OCI-LY1 (cell line): ENCODE measurements around the gene SLC39A13.

Experiments
- H2AFZ ChIP-seq: fragments of 200-600 bp; sonication (generic), shearing (Covaris generic); 2 replicates; pipeline ENCODE4 v1.6.0; 2014; ENCODE audit warnings: antibody characterized with exemption, mild to moderate bottlenecking, low read length
- H3F3A ChIP-seq: fragments of 200-600 bp; sonication (generic), shearing (Covaris generic); 2 replicates; pipeline ENCODE4 v1.6.0; 2014; ENCODE audit warnings: mild to moderate bottlenecking, antibody characterized with exemption, low read length, moderate library complexity; ENCODE audit not compliant: insufficient read depth
- H3K27ac ChIP-seq: fragments of 200-600 bp; sonication (generic); 2 replicates; pipeline ENCODE4 v1.5.1; 2014; ENCODE audit warnings: low read length, mixed run types, mild to moderate bottlenecking, low read depth; ENCODE audit not compliant: poor library complexity, severe bottlenecking
- H3K27me3 ChIP-seq: fragments of 200-600 bp; sonication (generic); 2 replicates; pipeline ENCODE4 v1.6.0; 2014; ENCODE audit warnings: antibody characterized with exemption, mild to moderate bottlenecking, low read length, moderate library complexity; ENCODE audit not compliant: insufficient read depth
- H3K36me3 ChIP-seq: fragments of 200-600 bp; sonication (generic); 2 replicates; pipeline ENCODE4 v1.6.1; 2014; ENCODE audit warnings: mild to moderate bottlenecking, antibody characterized with exemption, low read length, moderate library complexity, mixed read lengths; ENCODE audit not compliant: insufficient read depth
- H3K4me1 ChIP-seq: fragments of 200-600 bp; sonication (generic); 2 replicates; pipeline ENCODE4 v1.5.1; 2014; ENCODE audit warnings: mild to moderate bottlenecking, low read length, moderate library complexity; ENCODE audit not compliant: insufficient read depth, severe bottlenecking
- H3K4me2 ChIP-seq: fragments of 200-600 bp; sonication (generic), shearing (Covaris generic); 2 replicates; pipeline ENCODE4 v1.6.1; 2014; ENCODE audit warnings: low read length
- H3K4me3 ChIP-seq: fragments of 200-600 bp; sonication (generic); 2 replicates; pipeline ENCODE4 v1.5.1; 2014; ENCODE audit warnings: low read length, low read depth, mild to moderate bottlenecking, mixed read lengths; ENCODE audit not compliant: poor library complexity, severe bottlenecking
- H3K79me2 ChIP-seq: fragments of 200-600 bp; shearing (Covaris generic); 2 replicates; pipeline ENCODE4 v1.6.1; 2016; ENCODE audit warnings: mixed run types, low read length, mixed read lengths; ENCODE audit not compliant: insufficient read depth
- H3K9ac ChIP-seq: fragments of 200-600 bp; sonication (generic), shearing (Covaris generic); 2 replicates; pipeline ENCODE4 v1.6.1; 2014; ENCODE audit warnings: mild to moderate bottlenecking, low read length, mixed read lengths
- H3K9me2 ChIP-seq: fragments of 200-600 bp; sonication (generic), shearing (Covaris generic); 2 replicates; pipeline ENCODE4 v1.6.1; 2014; ENCODE audit warnings: low read depth, mild to moderate bottlenecking, low read length, mixed read lengths
- H3K9me3 ChIP-seq: fragments of 200-600 bp; shearing (Covaris generic); 2 replicates; pipeline ENCODE4 v1.6.1; 2014; ENCODE audit warnings: low read length, mixed read lengths
- H4K20me1 ChIP-seq: fragments of 200-600 bp; sonication (generic), shearing (Covaris generic); 2 replicates; pipeline ENCODE4 v1.6.0; 2016; ENCODE audit warnings: mild to moderate bottlenecking, low read length; ENCODE audit not compliant: insufficient read depth
- CTCF ChIP-seq: fragments of 200-600 bp; sonication (generic), shearing (Covaris generic); IDR thresholded peaks from 2 replicates; pipeline ENCODE4 v1.5.1; 2017; ENCODE audit warnings: mild to moderate bottlenecking, antibody characterized with exemption, low read length, moderate library complexity, mixed read lengths
- EZH2 ChIP-seq: fragments of 200-600 bp; sonication (generic), shearing (Covaris generic); IDR thresholded peaks from 2 replicates; pipeline ENCODE4 v1.8.0; 2017; ENCODE audit warnings: borderline replicate concordance, mixed run types, mild to moderate bottlenecking, antibody characterized with exemption, low read length, moderate library complexity, mixed read lengths

SLC39A13 gene

DNA sequence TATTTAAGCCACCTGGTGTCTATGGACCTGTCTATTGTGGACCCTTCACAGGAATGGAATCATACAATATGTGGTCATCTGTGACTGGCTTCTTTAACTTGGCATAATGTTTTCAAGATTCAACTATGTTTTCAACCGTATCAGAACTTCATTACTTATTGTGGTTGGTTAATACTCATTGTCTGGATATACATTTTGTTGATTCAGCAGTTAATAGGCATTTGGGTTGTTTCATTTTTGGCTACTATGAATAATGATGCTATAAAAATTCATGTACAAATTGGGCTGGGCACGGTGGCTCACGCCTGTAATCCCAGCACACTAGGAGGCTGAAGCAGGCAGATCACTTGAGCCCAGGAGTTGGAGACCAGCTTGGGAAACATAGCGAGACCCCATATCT, 43.0 kb downstream of the SLC39A13 start:
- Histone ChIP-seq H3K4me1 (no peaks in the 10 kb centered on the region), H3K79me2 (no peaks in the 10 kb centered on the region), H3K4me2 (no peak overlapping the region), H3K9me2 (no peaks in the 10 kb centered on the region), H3K27me3 (no peaks in the 10 kb centered on the region), H3K36me3 (no peaks in the 10 kb centered on the region), H3K27ac (no peak overlapping the region), H3F3A (no peaks in the 10 kb centered on the region), H4K20me1 (no peaks in the 10 kb centered on the region), H3K9me3 (no peaks in the 10 kb centered on the region), H3K4me3 (no peak overlapping the region), H2AFZ (no peak overlapping the region), H3K9ac (no peak overlapping the region)
- no peak for TF ChIP-seq CTCF

GRCh38 chr11:47451990-47452389, 43.6 kb downstream of the SLC39A13 start:
- H3K9ac ChIP-seq: no peak overlapping the region
- no peaks in the 10 kb centered on the region for H3F3A ChIP-seq

DNA sequence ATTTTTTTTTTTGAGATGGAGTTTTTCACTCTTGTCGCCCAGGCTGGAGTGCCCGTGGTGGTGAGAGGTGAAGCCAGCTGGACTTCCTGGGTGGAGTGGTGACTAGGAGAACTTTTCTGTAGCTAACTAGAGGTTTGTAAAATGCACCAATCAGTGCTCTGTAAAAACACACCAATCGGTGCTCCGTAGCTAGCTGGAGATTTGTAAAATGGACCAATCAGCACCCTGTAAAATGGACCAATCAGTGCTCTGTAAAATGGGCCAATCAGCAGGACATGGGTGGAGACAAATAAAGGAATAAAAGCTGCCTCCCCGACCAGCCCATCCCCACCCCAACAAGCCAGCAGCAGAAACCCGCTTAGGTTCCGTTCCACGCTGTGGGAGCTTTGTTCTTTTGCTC, 45.0 kb downstream of the SLC39A13 start:
- H3K9ac ChIP-seq: no peak overlapping the region
- no peaks in the 10 kb centered on the region for H3K27me3 ChIP-seq
- no peaks in the 10 kb centered on the region for H3F3A ChIP-seq
- no peaks in the 10 kb centered on the region for H3K4me1 ChIP-seq
- no peaks in the 10 kb centered on the region for H3K79me2 ChIP-seq
- TF ChIP-seq CTCF (no peak), EZH2 (no peak)
- H3K9me2 ChIP-seq: no peaks in the 10 kb centered on the region
- no peaks in the 10 kb centered on the region for H4K20me1 ChIP-seq
- H3K9me3 ChIP-seq: no peaks in the 10 kb centered on the region
- H2AFZ ChIP-seq: no peak overlapping the region
- no peak overlapping the region for H3K4me2 ChIP-seq
- H3K4me3 ChIP-seq: no peak overlapping the region
- H3K36me3 ChIP-seq: no peaks in the 10 kb centered on the region
- no peak overlapping the region for H3K27ac ChIP-seq

More at GRCh38 chr11:47451990-47452389, 43.6 kb downstream of the SLC39A13 start:
- no peaks in the 10 kb centered on the region for H3K9me2 ChIP-seq
- H3K27ac ChIP-seq: no peak overlapping the region
- H3K36me3 ChIP-seq: no peaks in the 10 kb centered on the region
- no peak overlapping the region for H3K4me2 ChIP-seq
- H3K79me2 ChIP-seq: no peaks in the 10 kb centered on the region
- TF ChIP-seq EZH2: no peak
- no peak for TF ChIP-seq CTCF
- no peak overlapping the region for H3K4me3 ChIP-seq
- no peaks in the 10 kb centered on the region for H3K27me3 ChIP-seq
- H3K9me3 ChIP-seq: no peaks in the 10 kb centered on the region
- no peak overlapping the region for H2AFZ ChIP-seq
- H3K4me1 ChIP-seq: no peaks in the 10 kb centered on the region
- no peaks in the 10 kb centered on the region for H4K20me1 ChIP-seq
